ENCODE results near the gene RASAL2.

Gene RASAL2

DNA sequence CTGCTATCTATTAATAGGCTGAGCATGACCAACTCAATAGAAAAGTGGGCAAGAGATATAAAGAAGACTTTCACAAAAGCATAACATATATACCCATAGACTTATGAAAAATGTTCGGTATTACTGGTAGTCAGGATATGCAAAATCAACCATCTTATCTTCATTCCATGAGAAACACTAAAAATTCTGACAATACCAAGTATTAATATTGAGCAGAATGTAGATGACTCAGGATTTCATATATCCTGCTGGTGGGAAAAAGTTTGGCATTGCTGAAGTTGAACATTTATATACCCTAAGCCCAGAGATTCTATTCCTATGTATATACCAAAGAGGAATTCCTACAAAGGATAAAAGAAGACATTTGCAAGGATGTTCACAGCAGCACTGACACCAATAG lies 264.6 kb downstream of the RASAL2 start:
- H3K9me3 ChIP-seq (ENCODE audit: control insufficient read depth, low read depth, low read length): no peaks in the 10 kb centered on the region
- no peaks in the 10 kb centered on the region for H3K27me3 ChIP-seq (ENCODE audit: control insufficient read depth, insufficient read depth, low read length)
- no peaks in the 10 kb centered on the region for H3K4me1 ChIP-seq (ENCODE audit: control insufficient read depth, low read depth, low read length)
- no peak overlapping the region for H3K4me3 ChIP-seq (ENCODE audit: low read length)
- H3K27ac ChIP-seq (ENCODE audit: low read length): no peak overlapping the region
- H3K36me3 ChIP-seq (ENCODE audit: control insufficient read depth, low read depth, low read length): no peaks in the 10 kb centered on the region
- H3K9ac ChIP-seq (ENCODE audit: low read length): no peak overlapping the region

DNA sequence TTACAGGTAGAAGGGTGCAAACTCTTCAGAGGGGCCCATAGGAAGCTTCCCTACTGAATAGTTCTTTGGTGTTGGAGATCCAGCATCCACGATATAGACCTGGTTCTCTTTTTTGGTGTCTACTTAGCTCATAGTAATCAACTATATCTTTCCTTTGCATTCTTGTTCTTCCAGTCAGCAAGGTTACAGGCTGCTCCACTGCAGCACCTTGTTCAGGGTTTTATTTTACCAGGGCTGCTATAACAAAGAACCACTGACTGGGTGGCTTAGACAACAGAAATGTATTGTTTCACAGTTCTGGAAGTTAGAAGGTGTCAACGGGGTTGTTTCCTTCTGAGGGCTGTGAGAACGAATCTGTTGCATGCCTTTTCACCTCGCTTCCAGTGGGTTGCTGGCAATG lies 266.5 kb downstream of the RASAL2 start:
- no peak overlapping the region for H3K4me3 ChIP-seq (ENCODE audit: low read length)
- H3K27me3 ChIP-seq (ENCODE audit: control insufficient read depth, insufficient read depth, low read length): no peaks in the 10 kb centered on the region
- H3K9me3 ChIP-seq (ENCODE audit: control insufficient read depth, low read depth, low read length): no peaks in the 10 kb centered on the region
- no peak overlapping the region for H3K27ac ChIP-seq (ENCODE audit: low read length)
- no peaks in the 10 kb centered on the region for H3K4me1 ChIP-seq (ENCODE audit: control insufficient read depth, low read depth, low read length)
- no peaks in the 10 kb centered on the region for H3K36me3 ChIP-seq (ENCODE audit: control insufficient read depth, low read depth, low read length)
- no peak overlapping the region for H3K9ac ChIP-seq (ENCODE audit: low read length)

DNA sequence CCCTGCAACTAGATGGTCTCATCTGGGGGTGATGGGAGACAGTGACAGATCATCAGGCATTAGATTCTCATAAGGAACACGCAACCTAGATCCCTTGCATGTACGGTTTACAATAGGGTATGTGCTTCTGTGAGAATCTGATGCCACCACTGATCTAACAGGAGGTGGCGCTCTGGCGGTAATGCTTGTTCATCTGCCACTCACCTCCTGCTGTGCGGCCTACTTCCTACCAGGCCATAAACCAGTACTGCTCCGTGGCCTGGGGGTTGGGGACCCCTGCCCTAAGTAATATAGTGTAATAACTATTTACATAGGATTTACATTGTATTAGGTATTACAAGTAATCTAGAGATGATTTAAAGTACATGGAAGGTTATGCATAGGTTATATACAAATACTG lies 267.9 kb downstream of the RASAL2 start:
- H3K27ac ChIP-seq (ENCODE audit: low read length): no peak overlapping the region
- no peaks in the 10 kb centered on the region for H3K27me3 ChIP-seq (ENCODE audit: control insufficient read depth, insufficient read depth, low read length)
- no peaks in the 10 kb centered on the region for H3K36me3 ChIP-seq (ENCODE audit: control insufficient read depth, low read depth, low read length)
- H3K9ac ChIP-seq (ENCODE audit: low read length): no peak overlapping the region
- H3K4me3 ChIP-seq (ENCODE audit: low read length): no peak overlapping the region
- no peaks in the 10 kb centered on the region for H3K4me1 ChIP-seq (ENCODE audit: control insufficient read depth, low read depth, low read length)
- H3K9me3 ChIP-seq (ENCODE audit: control insufficient read depth, low read depth, low read length): no peaks in the 10 kb centered on the region

DNA sequence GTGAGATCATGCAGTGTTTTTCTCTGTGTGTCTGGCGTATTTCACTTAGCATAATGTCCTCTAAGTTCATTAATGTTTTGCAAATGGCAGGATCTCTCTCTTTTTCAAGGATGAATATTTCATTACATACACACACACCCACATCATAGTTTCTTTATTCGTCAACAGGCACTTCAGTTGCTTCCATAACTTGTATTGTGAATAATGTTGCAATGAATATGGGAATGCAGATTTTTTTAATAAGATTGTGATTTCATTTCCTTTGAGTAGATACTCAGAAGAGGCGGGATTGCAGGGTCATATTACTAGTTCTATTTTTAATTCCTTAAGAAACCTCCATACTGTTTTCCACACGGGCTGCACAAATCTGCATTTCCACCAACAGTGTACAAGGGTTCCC lies 268.8 kb downstream of the RASAL2 start:
- no peaks in the 10 kb centered on the region for H3K27me3 ChIP-seq (ENCODE audit: control insufficient read depth, insufficient read depth, low read length)
- no peaks in the 10 kb centered on the region for H3K9me3 ChIP-seq (ENCODE audit: control insufficient read depth, low read depth, low read length)
- H3K27ac ChIP-seq (ENCODE audit: low read length): no peak overlapping the region
- H3K36me3 ChIP-seq (ENCODE audit: control insufficient read depth, low read depth, low read length): no peaks in the 10 kb centered on the region
- no peaks in the 10 kb centered on the region for H3K4me1 ChIP-seq (ENCODE audit: control insufficient read depth, low read depth, low read length)
- H3K4me3 ChIP-seq (ENCODE audit: low read length): no peak overlapping the region
- no peak overlapping the region for H3K9ac ChIP-seq (ENCODE audit: low read length)

DNA sequence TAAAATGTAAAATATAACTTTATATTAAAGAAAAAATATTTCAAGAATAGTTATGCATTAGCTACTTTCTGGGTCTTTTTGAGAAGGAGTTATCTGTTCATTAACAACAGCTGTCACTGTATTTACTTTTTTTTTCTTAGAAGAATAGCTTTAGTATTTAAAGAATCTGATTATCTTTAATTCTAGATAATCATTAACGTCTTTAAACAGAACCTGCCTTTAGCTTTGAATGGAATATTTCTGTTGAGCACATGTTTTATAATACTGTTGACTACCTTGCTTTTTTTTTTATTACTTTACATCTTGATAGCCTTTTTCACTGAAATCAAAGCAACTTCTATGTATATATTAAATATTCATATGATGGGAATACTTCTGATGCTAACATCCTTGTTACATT lies 270.9 kb downstream of the RASAL2 start:
- Histone ChIP-seq H3K27ac (ENCODE audit: low read length) (no peak overlapping the region), H3K4me1 (ENCODE audit: control insufficient read depth, low read depth, low read length) (no peaks in the 10 kb centered on the region), H3K9ac (ENCODE audit: low read length) (no peak overlapping the region), H3K36me3 (ENCODE audit: control insufficient read depth, low read depth, low read length) (no peaks in the 10 kb centered on the region), H3K4me3 (ENCODE audit: low read length) (no peak overlapping the region), H3K9me3 (ENCODE audit: control insufficient read depth, low read depth, low read length) (no peaks in the 10 kb centered on the region), H3K27me3 (ENCODE audit: control insufficient read depth, insufficient read depth, low read length) (no peaks in the 10 kb centered on the region)

DNA sequence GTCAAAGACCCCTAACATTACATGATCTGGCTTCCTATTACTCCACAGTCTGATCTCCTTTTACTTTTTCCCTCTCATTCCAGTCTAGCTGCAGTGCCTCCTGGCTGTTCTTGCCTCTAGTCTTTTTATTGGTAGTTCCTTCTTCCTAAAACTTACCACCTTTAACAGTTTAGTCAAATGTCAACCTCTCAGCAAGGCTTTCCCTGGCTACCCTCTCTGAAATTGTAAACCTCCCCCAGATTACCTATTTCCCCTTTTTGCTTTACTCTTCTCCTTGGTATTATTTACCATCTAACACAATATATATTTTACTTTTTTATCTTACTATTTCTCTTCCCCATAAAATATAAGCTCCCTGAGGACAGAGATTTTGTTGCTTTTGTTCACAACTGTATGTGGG lies 273.2 kb downstream of the RASAL2 start:
- Histone ChIP-seq H3K9ac (ENCODE audit: low read length) (no peak overlapping the region), H3K9me3 (ENCODE audit: control insufficient read depth, low read depth, low read length) (no peaks in the 10 kb centered on the region), H3K27ac (ENCODE audit: low read length) (no peak overlapping the region), H3K4me3 (ENCODE audit: low read length) (no peak overlapping the region), H3K4me1 (ENCODE audit: control insufficient read depth, low read depth, low read length) (peaks cover 14% of the 10 kb centered on the region), H3K36me3 (ENCODE audit: control insufficient read depth, low read depth, low read length) (no peaks in the 10 kb centered on the region), H3K27me3 (ENCODE audit: control insufficient read depth, insufficient read depth, low read length) (no peaks in the 10 kb centered on the region)

DNA sequence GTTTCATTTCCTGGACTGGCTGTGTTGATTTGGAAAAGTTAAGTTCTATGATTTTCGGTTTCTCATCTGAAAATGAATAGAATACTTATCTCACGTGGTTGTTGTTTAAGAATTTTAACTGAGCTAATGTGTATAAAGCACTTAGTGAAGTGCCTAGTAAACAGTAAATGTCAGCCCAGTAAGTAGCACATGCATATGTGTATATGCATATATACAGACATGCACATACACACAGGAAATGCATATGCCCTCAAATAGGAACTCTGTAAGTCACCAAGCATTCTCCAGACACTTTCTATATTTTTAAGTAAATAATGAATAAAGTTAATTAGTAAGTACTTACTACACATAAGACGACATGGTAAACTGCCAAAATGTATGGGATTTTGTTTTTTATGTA lies 274.3 kb downstream of the RASAL2 start:
- no peaks in the 10 kb centered on the region for H3K27me3 ChIP-seq (ENCODE audit: control insufficient read depth, insufficient read depth, low read length)
- H3K27ac ChIP-seq (ENCODE audit: low read length): no peak overlapping the region
- no peaks in the 10 kb centered on the region for H3K36me3 ChIP-seq (ENCODE audit: control insufficient read depth, low read depth, low read length)
- H3K4me3 ChIP-seq (ENCODE audit: low read length): no peak overlapping the region
- H3K4me1 ChIP-seq (ENCODE audit: control insufficient read depth, low read depth, low read length): peaks cover 17% of the 10 kb centered on the region
- no peaks in the 10 kb centered on the region for H3K9me3 ChIP-seq (ENCODE audit: control insufficient read depth, low read depth, low read length)
- no peak overlapping the region for H3K9ac ChIP-seq (ENCODE audit: low read length)

DNA sequence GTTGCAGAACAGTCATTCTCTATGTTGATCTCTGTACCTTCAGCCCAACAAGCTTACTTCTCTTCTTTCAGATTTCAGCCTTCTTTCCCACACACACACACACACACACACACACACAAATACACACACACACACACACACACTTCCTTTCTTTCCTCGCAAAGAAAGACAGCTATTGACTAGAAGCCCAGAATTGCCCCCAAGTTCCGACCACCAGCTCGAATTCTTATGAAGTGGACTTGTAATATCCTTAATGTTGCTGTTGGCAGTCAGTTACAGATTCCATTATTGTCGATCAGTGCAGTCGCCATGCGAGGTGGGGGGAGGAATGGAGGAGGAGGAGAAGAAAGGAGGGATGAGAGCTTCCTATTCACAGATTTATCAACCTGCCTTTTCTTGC lies 277.3 kb downstream of the RASAL2 start:
- H3K36me3 ChIP-seq (ENCODE audit: control insufficient read depth, low read depth, low read length): no peaks in the 10 kb centered on the region
- no peak overlapping the region for H3K9ac ChIP-seq (ENCODE audit: low read length)
- peak overlapping the region; percentile 43 for H3K4me3 ChIP-seq (ENCODE audit: low read length)
- peaks cover 29% of the 10 kb centered on the region for H3K4me1 ChIP-seq (ENCODE audit: control insufficient read depth, low read depth, low read length)
- H3K9me3 ChIP-seq (ENCODE audit: control insufficient read depth, low read depth, low read length): no peaks in the 10 kb centered on the region
- H3K27ac ChIP-seq (ENCODE audit: low read length): no peak overlapping the region
- no peaks in the 10 kb centered on the region for H3K27me3 ChIP-seq (ENCODE audit: control insufficient read depth, insufficient read depth, low read length)

DNA sequence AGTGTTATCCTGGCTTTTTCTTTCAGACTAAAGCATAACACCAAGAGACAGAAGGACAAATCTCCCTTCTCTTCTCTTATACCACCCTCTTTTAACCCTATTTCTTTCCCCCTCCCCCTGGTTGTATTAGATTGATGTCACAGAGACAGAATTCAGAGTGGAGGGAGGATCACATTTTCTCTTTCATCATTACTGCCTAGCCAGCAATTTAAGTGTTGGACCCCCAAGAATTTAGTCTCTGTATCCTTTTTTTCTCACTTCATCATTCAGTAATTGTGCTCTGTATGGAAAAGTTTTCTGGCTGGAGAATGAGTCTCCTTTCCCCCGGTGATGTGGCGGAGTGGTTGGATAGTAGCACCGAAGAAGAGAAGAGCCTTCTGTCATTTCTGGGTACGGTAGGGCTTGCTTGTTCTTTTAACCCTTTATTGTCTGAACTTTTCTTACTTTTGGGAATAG lies 278.1 kb downstream of the RASAL2 start:
- H3K4me1 ChIP-seq (ENCODE audit: control insufficient read depth, low read depth, low read length): peaks cover 30% of the 10 kb centered on the region

DNA sequence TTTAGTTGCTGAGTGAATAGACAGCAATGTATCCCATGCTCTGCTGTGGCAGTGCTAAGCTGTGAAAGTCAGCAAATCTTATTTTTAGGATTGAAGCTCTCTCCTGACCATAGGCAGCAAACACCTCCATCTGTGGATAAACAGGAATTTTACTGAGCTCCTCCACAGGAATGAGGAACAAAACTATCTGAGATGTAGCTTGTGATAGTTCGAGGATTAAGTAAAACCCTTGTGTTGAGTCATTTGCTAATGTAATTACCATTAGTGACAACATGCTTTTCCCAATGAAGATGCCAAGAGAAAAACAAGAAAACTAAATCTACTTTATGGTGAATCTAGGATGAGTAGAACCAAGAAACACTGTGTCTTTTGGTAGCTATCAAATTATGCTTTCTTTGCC lies 280.1 kb downstream of the RASAL2 start:
- no peak overlapping the region for H3K4me3 ChIP-seq (ENCODE audit: low read length)
- H3K4me1 ChIP-seq (ENCODE audit: control insufficient read depth, low read depth, low read length): peaks cover 30% of the 10 kb centered on the region
- H3K9ac ChIP-seq (ENCODE audit: low read length): no peak overlapping the region
- H3K27ac ChIP-seq (ENCODE audit: low read length): no peak overlapping the region
- H3K9me3 ChIP-seq (ENCODE audit: control insufficient read depth, low read depth, low read length): no peaks in the 10 kb centered on the region
- H3K27me3 ChIP-seq (ENCODE audit: control insufficient read depth, insufficient read depth, low read length): no peaks in the 10 kb centered on the region
- H3K36me3 ChIP-seq (ENCODE audit: control insufficient read depth, low read depth, low read length): no peaks in the 10 kb centered on the region

More for the DNA sequence above, 278.1 kb downstream of the RASAL2 start:
- Histone ChIP-seq H3K9ac (ENCODE audit: low read length) (no peak overlapping the region), H3K36me3 (ENCODE audit: control insufficient read depth, low read depth, low read length) (no peaks in the 10 kb centered on the region), H3K4me3 (ENCODE audit: low read length) (peak overlapping the region; percentile 43), H3K9me3 (ENCODE audit: control insufficient read depth, low read depth, low read length) (no peaks in the 10 kb centered on the region), H3K27me3 (ENCODE audit: control insufficient read depth, insufficient read depth, low read length) (no peaks in the 10 kb centered on the region), H3K27ac (ENCODE audit: low read length) (no peak overlapping the region)

DNA sequence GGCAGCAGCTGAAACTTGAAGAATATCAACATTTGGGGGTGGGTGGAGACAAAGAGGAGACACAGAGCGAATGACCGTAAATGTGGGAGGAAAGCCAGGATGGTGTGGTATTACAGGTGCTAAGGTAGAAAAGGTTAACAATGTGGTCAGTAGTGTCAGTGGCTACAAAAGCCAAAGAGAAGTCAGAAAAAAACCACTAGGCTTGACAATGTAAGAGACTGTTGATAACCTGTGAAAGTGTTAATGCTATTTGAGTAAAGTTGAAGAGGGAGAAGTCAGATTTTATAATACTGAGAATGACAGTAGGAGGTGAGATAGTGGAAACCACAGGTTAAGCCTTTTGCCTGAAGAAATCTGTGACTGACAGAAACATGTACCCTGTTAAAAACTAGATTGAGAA lies 282.1 kb downstream of the RASAL2 start:
- Histone ChIP-seq H3K36me3 (ENCODE audit: control insufficient read depth, low read depth, low read length) (no peaks in the 10 kb centered on the region), H3K27ac (ENCODE audit: low read length) (no peak overlapping the region), H3K27me3 (ENCODE audit: control insufficient read depth, insufficient read depth, low read length) (no peaks in the 10 kb centered on the region), H3K4me1 (ENCODE audit: control insufficient read depth, low read depth, low read length) (peaks cover 27% of the 10 kb centered on the region), H3K9me3 (ENCODE audit: control insufficient read depth, low read depth, low read length) (no peaks in the 10 kb centered on the region), H3K9ac (ENCODE audit: low read length) (no peak overlapping the region), H3K4me3 (ENCODE audit: low read length) (no peak overlapping the region)

DNA sequence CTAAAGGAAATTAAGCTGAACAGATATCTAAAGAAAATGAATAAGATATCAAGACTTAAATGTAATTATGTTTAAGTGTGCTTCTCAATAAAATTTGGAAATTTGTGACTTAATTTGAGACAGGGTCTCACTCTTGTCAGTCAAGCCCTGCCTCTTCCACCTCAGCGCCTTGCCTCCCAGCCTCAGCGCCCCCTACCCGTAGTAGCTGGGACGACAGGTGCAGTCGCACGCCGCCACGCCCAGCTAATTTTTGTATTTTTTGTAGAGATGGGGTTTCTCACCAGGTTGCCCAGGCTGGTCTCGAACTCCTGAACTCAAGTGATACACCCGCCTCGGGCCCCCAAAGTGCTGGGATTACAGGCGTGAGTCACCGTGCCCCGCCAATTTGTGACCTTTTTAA lies 285.9 kb downstream of the RASAL2 start:
- Histone ChIP-seq H3K27me3 (ENCODE audit: control insufficient read depth, insufficient read depth, low read length) (no peaks in the 10 kb centered on the region), H3K9ac (ENCODE audit: low read length) (no peak overlapping the region), H3K4me3 (ENCODE audit: low read length) (no peak overlapping the region), H3K4me1 (ENCODE audit: control insufficient read depth, low read depth, low read length) (peaks cover 6% of the 10 kb centered on the region), H3K27ac (ENCODE audit: low read length) (no peak overlapping the region), H3K9me3 (ENCODE audit: control insufficient read depth, low read depth, low read length) (no peaks in the 10 kb centered on the region), H3K36me3 (ENCODE audit: control insufficient read depth, low read depth, low read length) (no peaks in the 10 kb centered on the region)
